Lower leg skin (tissue), 3 donors: ENCODE data around the gene GCLC.

Experiments
- POLR2A ChIP-seq, 2 donors: fragments of 450-650 bp; IDR thresholded peaks; one replicate each; pipeline ENCODE4 v1.6.1; 2016 to 2017; ENCODE audit warnings: antibody characterized with exemption in 2 of 2, mild to moderate bottlenecking in 1 of 2, moderate library complexity in 1 of 2
- TF ChIP-seq, protein P1 (sequence below), 3 donors: fragments of 450-650 bp; IDR thresholded peaks; one replicate each; pipeline ENCODE4 v1.5.1; 2016; ENCODE audit warnings: antibody characterized with exemption in 3 of 3, mild to moderate bottlenecking in 3 of 3, moderate library complexity in 2 of 3

DNA sequence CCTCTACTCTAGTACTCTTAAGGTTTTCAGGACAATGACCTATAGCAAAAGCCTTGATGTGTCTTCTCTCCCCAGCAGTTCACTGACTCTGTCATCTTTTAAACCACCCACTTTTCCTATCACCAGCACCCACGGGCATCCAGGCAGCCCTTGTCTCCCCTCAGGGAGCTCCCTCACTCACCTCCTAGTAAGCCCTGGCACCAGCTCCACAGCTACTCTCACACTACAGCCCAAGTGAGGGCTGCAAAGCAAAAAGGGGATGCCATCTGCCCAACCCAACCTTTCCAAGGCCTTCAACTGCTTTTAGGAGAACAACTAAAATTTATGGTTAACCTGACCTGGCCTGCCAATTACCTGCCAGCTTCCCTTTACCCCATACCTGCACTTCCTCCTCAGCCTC lies 26.0 kb downstream of the GCLC start:
- TF ChIP-seq, protein P1, sequence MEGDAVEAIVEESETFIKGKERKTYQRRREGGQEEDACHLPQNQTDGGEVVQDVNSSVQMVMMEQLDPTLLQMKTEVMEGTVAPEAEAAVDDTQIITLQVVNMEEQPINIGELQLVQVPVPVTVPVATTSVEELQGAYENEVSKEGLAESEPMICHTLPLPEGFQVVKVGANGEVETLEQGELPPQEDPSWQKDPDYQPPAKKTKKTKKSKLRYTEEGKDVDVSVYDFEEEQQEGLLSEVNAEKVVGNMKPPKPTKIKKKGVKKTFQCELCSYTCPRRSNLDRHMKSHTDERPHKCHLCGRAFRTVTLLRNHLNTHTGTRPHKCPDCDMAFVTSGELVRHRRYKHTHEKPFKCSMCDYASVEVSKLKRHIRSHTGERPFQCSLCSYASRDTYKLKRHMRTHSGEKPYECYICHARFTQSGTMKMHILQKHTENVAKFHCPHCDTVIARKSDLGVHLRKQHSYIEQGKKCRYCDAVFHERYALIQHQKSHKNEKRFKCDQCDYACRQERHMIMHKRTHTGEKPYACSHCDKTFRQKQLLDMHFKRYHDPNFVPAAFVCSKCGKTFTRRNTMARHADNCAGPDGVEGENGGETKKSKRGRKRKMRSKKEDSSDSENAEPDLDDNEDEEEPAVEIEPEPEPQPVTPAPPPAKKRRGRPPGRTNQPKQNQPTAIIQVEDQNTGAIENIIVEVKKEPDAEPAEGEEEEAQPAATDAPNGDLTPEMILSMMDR (IDR thresholded peaks at IDR 0.05), result no peak
- no peak for TF ChIP-seq POLR2A (IDR thresholded peaks at IDR 0.05)
